Kidney epithelial cell (primary cell): ENCODE data around the gene HPS3. TPM values are rescaled to one million over a fixed set of nuclear protein-coding genes. Genes with fewer than 3 reads are reported as not detected.

Source experiments
- DNase-seq: peaks from one replicate; pipeline ENCODE4 v3.0.0-alpha.2; 2010; ENCODE audit warnings: low read depth
- H3K27me3 ChIP-seq: 2 replicates; pipeline ENCODE4 v1.6.0; 2011; ENCODE audit warnings: low read length; ENCODE audit not compliant: control insufficient read depth, insufficient read depth
- H3K36me3 ChIP-seq: 2 replicates; pipeline ENCODE4 v1.5.1; 2011; ENCODE audit warnings: low read length; ENCODE audit not compliant: control insufficient read depth, insufficient read depth
- H3K4me3 ChIP-seq: 2 replicates; pipeline ENCODE4 v1.5.1; 2011; ENCODE audit warnings: low read depth, mild to moderate bottlenecking, control low read depth, low read length
- CTCF ChIP-seq: IDR thresholded peaks from 2 replicates; pipeline ENCODE4 v1.5.1; 2011; ENCODE audit warnings: mild to moderate bottlenecking, moderate library complexity, low read length, control low read depth, inconsistent platforms; ENCODE audit not compliant: insufficient read depth, poor library complexity, severe bottlenecking
- total RNA-seq: library from RNA; depleted of rRNA; stranded (reverse); fragments of >200 nt; gene quantifications from 2 replicates; pipeline ENCODE4 v1.2.3, GENCODE V29; 2015

HPS3 gene
- total RNA-seq, 1 donor from 2014 or later: 19.4 TPM

- Histone ChIP-seq H3K4me3 (no peak overlapping the region), H3K36me3 (no peaks in the 10 kb centered on the region)
- DNase-seq: no peak
Measured at GRCh38 chr3:149150436-149150835, 21.0 kb downstream of the HPS3 start.

GRCh38 chr3:149151843-149152242 lies 22.4 kb downstream of the HPS3 start:
- no peak overlapping the region for H3K4me3 ChIP-seq
- no peaks in the 10 kb centered on the region for H3K27me3 ChIP-seq
- no peak for DNase-seq
- no peak for TF ChIP-seq CTCF
- H3K36me3 ChIP-seq: no peaks in the 10 kb centered on the region

More at GRCh38 chr3:149150436-149150835, 21.0 kb downstream of the HPS3 start:
- H3K27me3 ChIP-seq: no peaks in the 10 kb centered on the region
- no peak for TF ChIP-seq CTCF

- peak; percentile 67 for DNase-seq
- TF ChIP-seq CTCF: no peak
- H3K36me3 ChIP-seq: no peaks in the 10 kb centered on the region
Measured at GRCh38 chr3:149152420-149152819, 23.0 kb downstream of the HPS3 start.

GRCh38 chr3:149153402-149153801 lies 24.0 kb downstream of the HPS3 start:
- no peak for DNase-seq
- H3K36me3 ChIP-seq: no peaks in the 10 kb centered on the region
- H3K27me3 ChIP-seq: no peaks in the 10 kb centered on the region
- H3K4me3 ChIP-seq: no peak overlapping the region
- no peak for TF ChIP-seq CTCF

More at GRCh38 chr3:149152420-149152819, 23.0 kb downstream of the HPS3 start:
- Histone ChIP-seq H3K27me3 (no peaks in the 10 kb centered on the region), H3K4me3 (no peak overlapping the region)

GRCh38 chr3:149160754-149161300 lies 31.4 kb downstream of the HPS3 start:
- H3K27me3 ChIP-seq: no peaks in the 10 kb centered on the region
- no peak for DNase-seq
- H3K36me3 ChIP-seq: peaks cover 2% of the 10 kb centered on the region
- TF ChIP-seq CTCF: no peak
- H3K4me3 ChIP-seq: no peak overlapping the region

- Histone ChIP-seq H3K27me3 (no peaks in the 10 kb centered on the region), H3K4me3 (no peak overlapping the region), H3K36me3 (peaks cover 2% of the 10 kb centered on the region)
- DNase-seq: no peak
- no peak for TF ChIP-seq CTCF
Measured at GRCh38 chr3:149162007-149162406, 32.6 kb downstream of the HPS3 start.
